ENCODE data around the gene TRIP13. TPM values are rescaled to one million over a fixed set of nuclear protein-coding genes. Genes with fewer than 3 reads are reported as not detected.

The TRIP13 gene
- total and polyA plus RNA-seq, 2 experiments from 2014 or later, result 9.2 to 9.4 TPM

DNA sequence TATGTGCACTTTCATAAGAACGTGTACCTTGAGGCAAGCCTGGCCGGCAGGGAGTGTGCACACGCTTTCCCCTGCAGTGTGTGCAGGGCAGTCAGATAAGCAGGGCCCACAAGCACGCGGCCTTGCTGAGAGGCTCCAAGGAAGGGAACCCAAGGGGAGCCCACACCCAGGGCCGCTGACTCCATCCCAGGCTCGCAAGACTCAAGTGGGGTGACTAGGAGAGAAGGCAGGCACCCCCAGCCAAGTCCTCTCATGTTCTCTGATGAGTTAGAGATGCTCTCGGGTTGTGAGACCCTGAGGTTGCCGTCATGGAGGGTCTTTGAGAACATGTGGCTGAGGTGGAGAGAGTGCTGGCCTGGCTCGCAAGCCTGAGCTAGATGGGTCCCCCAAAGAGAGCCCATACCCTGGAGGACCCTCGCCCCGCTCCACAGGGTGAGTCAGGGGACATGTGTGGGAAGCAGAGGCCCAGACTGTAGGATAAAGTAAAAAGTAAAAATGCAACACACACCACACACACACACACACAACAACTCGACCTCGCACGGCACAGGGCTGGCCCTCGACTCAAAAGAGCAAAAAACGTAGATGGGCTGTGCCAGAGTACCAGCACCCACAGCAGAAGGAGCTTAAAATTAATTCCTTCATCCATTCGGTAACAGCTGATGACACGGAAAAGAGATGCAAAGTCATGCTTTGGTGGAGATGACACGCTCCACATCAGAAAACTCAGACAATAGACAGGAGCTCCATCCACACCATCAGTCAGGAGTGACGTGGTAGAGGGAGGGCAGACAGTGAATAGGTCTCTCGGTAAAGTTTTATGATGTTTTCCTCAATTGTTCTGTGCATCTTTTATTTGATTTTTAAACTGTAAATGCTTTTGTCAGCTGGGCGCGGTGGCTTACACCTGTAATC, 61.1 kb downstream of the TRIP13 start:
- no peaks in the 10 kb centered on the region for H3K36me3 ChIP-seq (replicated peaks; ENCODE audit: insufficient read depth, low read depth)
- H3K27ac ChIP-seq, result no peak overlapping the region
- TF ChIP-seq EZH2phosphoT487 (IDR thresholded peaks at IDR 0.05; ENCODE audit: low read depth, severe bottlenecking, unreplicated experiment), result no peak
- TF ChIP-seq, protein P1, sequence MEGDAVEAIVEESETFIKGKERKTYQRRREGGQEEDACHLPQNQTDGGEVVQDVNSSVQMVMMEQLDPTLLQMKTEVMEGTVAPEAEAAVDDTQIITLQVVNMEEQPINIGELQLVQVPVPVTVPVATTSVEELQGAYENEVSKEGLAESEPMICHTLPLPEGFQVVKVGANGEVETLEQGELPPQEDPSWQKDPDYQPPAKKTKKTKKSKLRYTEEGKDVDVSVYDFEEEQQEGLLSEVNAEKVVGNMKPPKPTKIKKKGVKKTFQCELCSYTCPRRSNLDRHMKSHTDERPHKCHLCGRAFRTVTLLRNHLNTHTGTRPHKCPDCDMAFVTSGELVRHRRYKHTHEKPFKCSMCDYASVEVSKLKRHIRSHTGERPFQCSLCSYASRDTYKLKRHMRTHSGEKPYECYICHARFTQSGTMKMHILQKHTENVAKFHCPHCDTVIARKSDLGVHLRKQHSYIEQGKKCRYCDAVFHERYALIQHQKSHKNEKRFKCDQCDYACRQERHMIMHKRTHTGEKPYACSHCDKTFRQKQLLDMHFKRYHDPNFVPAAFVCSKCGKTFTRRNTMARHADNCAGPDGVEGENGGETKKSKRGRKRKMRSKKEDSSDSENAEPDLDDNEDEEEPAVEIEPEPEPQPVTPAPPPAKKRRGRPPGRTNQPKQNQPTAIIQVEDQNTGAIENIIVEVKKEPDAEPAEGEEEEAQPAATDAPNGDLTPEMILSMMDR (IDR thresholded peaks at IDR 0.05; ENCODE audit: poor library complexity), result no peak
- TF ChIP-seq EZH2 (IDR thresholded peaks at IDR 0.05; ENCODE audit: borderline replicate concordance), result no peak
- H3K9me2 ChIP-seq (replicated peaks; ENCODE audit: insufficient read depth), result no peaks in the 10 kb centered on the region
- WGBS (ENCODE audit: low lambda C conversion rate, missing lambda C conversion rate), result 87% methylated on average over 24 of the region's 24 CpGs
- DNase-seq (ENCODE audit: low spot score), result no peak
- H4K20me1 ChIP-seq (ENCODE audit: insufficient read depth, poor library complexity, severe bottlenecking), result no peaks in the 10 kb centered on the region
- H3K79me2 ChIP-seq, result no peaks in the 10 kb centered on the region
- H3K4me2 ChIP-seq, result no peak overlapping the region
- H3K27me3 ChIP-seq, result no peaks in the 10 kb centered on the region
- no peak overlapping the region for H2AFZ ChIP-seq
- no peak overlapping the region for H3K4me3 ChIP-seq
- peaks cover 21% of the 10 kb centered on the region for H3K4me1 ChIP-seq (ENCODE audit: insufficient read depth)
- H3K9me3 ChIP-seq (ENCODE audit: low read depth), result no peaks in the 10 kb centered on the region

DNA sequence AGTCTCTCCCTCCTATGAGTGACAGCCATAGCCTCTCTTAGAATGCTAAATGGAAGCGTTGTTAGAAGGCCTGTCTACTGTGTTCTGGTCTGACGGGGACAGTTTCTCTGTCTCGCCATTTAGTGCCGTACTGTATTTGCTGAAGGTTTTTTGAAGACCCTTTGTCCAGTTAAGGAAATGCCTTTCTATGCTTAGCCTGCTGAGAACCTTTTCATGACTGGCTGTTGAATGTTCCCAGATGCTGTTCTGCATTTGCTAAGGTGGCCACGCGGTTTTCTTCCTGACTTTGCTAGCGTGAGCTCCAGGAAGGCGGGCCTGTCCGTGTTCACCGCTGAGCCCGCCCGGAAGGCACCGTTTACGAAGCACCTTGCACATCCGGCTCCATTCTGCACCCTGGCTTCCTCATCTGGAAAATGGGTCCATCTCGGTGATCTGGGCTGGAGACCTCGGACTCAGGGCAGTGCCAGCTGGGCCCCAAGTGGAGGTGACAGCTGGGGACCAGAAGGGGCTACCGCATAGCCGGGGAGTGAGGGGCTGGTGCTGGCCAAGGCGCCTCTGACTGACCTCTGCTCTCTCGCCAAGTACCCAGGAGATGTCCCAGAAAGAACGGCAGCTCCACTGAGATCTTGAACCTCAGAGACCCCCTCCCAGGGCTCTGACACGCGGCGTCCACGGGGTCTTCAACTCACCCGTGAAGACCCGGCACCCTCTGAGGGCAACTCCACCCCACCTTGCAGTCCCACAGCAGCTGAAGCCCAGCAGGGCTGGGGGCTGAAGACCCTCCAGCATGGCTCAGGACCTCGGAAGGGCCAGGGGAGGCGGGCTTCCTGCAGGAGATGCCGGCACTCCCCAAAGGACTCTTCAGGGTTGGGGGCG, 63.4 kb downstream of the TRIP13 start:
- Histone ChIP-seq H3K9me3 (ENCODE audit: low read depth) (no peaks in the 10 kb centered on the region), H2AFZ (no peak overlapping the region), H3K4me1 (ENCODE audit: insufficient read depth) (peaks cover 21% of the 10 kb centered on the region), H3K27me3 (no peaks in the 10 kb centered on the region), H3K4me2 (peak overlapping the region; percentile 58), H4K20me1 (ENCODE audit: insufficient read depth, poor library complexity, severe bottlenecking) (no peaks in the 10 kb centered on the region), H3K36me3 (replicated peaks; ENCODE audit: insufficient read depth, low read depth) (no peaks in the 10 kb centered on the region), H3K27ac (peak overlapping the region; percentile 68), H3K79me2 (no peaks in the 10 kb centered on the region), H3K4me3 (no peak overlapping the region), H3K9me2 (replicated peaks; ENCODE audit: insufficient read depth) (no peaks in the 10 kb centered on the region)
- TF ChIP-seq EZH2phosphoT487 (IDR thresholded peaks at IDR 0.05; ENCODE audit: low read depth, severe bottlenecking, unreplicated experiment) (no peak), EZH2 (IDR thresholded peaks at IDR 0.05; ENCODE audit: borderline replicate concordance) (no peak)
- TF ChIP-seq, protein P1 (IDR thresholded peaks at IDR 0.05; ENCODE audit: poor library complexity), result no peak
- no peak for DNase-seq (ENCODE audit: low spot score)
- WGBS (ENCODE audit: low lambda C conversion rate, missing lambda C conversion rate), result 94% methylated on average over 31 of the region's 32 CpGs

- Histone ChIP-seq H3K4me3 (no peak overlapping the region), H3K9me2 (replicated peaks; ENCODE audit: insufficient read depth) (no peaks in the 10 kb centered on the region), H3K36me3 (replicated peaks; ENCODE audit: insufficient read depth, low read depth) (no peaks in the 10 kb centered on the region), H3K4me2 (peak overlapping the region; percentile 58), H2AFZ (no peak overlapping the region), H3K9me3 (ENCODE audit: low read depth) (no peaks in the 10 kb centered on the region), H3K4me1 (ENCODE audit: insufficient read depth) (peaks cover 21% of the 10 kb centered on the region), H3K79me2 (no peaks in the 10 kb centered on the region), H3K27ac (peak overlapping the region; percentile 84), H3K27me3 (no peaks in the 10 kb centered on the region), H4K20me1 (ENCODE audit: insufficient read depth, poor library complexity, severe bottlenecking) (no peaks in the 10 kb centered on the region)
- DNase-seq (ENCODE audit: low spot score), result peak; percentile 67
- WGBS (ENCODE audit: low lambda C conversion rate, missing lambda C conversion rate), result 56% methylated on average over 26 of the region's 26 CpGs
- no peak for TF ChIP-seq EZH2phosphoT487 (IDR thresholded peaks at IDR 0.05; ENCODE audit: low read depth, severe bottlenecking, unreplicated experiment)
- TF ChIP-seq, protein P1 (IDR thresholded peaks at IDR 0.05; ENCODE audit: poor library complexity), result peak; percentile 27
Observed at GRCh38 chr5:956941-957747, 64.5 kb downstream of the TRIP13 start.
